ENCODE measurements around the gene DLEU7. TPM values are rescaled to one million over a fixed set of nuclear protein-coding genes. Genes with fewer than 3 reads are reported as not detected.

DLEU7 gene
- total RNA-seq: not detected
- total RNA-seq: 0 to 0.08 reads per million in 2 donors

- Mint-ChIP-seq H3K36me3 (ENCODE audit: low read depth) (peaks cover 7% of the 10 kb centered on the region), H3K27me3 (peaks cover 41% of the 10 kb centered on the region), H3K4me3 (peak within 1 kb of the TSS; percentile 72), H3K27ac (no peak within 1 kb of the TSS), H3K4me1 (peaks cover 10% of the 10 kb centered on the region)
- no peaks in the 10 kb centered on the region for H3K9me3 ChIP-seq (ENCODE audit: control insufficient read depth, low read length, poor library complexity, severe bottlenecking)
- no peak for ATAC-seq
- no peak for DNase-seq
Observed at GRCh38 chr13:50843257-50844083, at the start of gene DLEU7. DLEU7 (minus strand) TSS chr13:50843692; CDS start chr13:50843646, 46 bp downstream.

- peaks cover 2% of the 10 kb centered on the region for H3K9me3 ChIP-seq (ENCODE audit: control insufficient read depth, low read length, poor library complexity, severe bottlenecking)
- ATAC-seq (peak; percentile 80), DNase-seq (peak; percentile 20 to 21 (median 21))
- peaks cover 24% of the 10 kb centered on the region for H3K4me1 Mint-ChIP-seq
- H3K36me3 Mint-ChIP-seq (ENCODE audit: low read depth): no peaks in the 10 kb centered on the region
- H3K27ac Mint-ChIP-seq: peak overlapping the region; percentile 94
- peak overlapping the region; percentile 87 for H3K4me3 Mint-ChIP-seq
- no peaks in the 10 kb centered on the region for H3K27me3 Mint-ChIP-seq
Observed at GRCh38 chr13:50892210-50892944, 48.9 kb upstream of the DLEU7 start.

GRCh38 chr13:50891206-50891605 is 47.7 kb upstream of the DLEU7 start:
- Mint-ChIP-seq H3K27me3 (no peaks in the 10 kb centered on the region), H3K27ac (peak overlapping the region; percentile 94), H3K4me3 (peak overlapping the region; percentile 66), H3K4me1 (peaks cover 24% of the 10 kb centered on the region), H3K36me3 (ENCODE audit: low read depth) (no peaks in the 10 kb centered on the region)
- peaks cover 2% of the 10 kb centered on the region for H3K9me3 ChIP-seq (ENCODE audit: control insufficient read depth, low read length, poor library complexity, severe bottlenecking)
- no peak for ATAC-seq
- DNase-seq: no peak

- no peaks in the 10 kb centered on the region for H3K9me3 ChIP-seq (ENCODE audit: control insufficient read depth, low read length, poor library complexity, severe bottlenecking)
- peaks cover 24% of the 10 kb centered on the region for H3K4me1 Mint-ChIP-seq
- no peaks in the 10 kb centered on the region for H3K27me3 Mint-ChIP-seq
- DNase-seq (no peak), ATAC-seq (no peak)
- peaks cover 2% of the 10 kb centered on the region for H3K36me3 Mint-ChIP-seq (ENCODE audit: low read depth)
- no peak overlapping the region for H3K4me3 Mint-ChIP-seq
- H3K27ac Mint-ChIP-seq: no peak overlapping the region
Observed at GRCh38 chr13:50889317-50889716, 45.8 kb upstream of the DLEU7 start.

- ATAC-seq (no peak), DNase-seq (no peak)
- Mint-ChIP-seq H3K36me3 (ENCODE audit: low read depth) (peaks cover 4% of the 10 kb centered on the region), H3K4me3 (no peak overlapping the region), H3K27ac (no peak overlapping the region), H3K4me1 (peaks cover 21% of the 10 kb centered on the region), H3K27me3 (no peaks in the 10 kb centered on the region)
- no peaks in the 10 kb centered on the region for H3K9me3 ChIP-seq (ENCODE audit: control insufficient read depth, low read length, poor library complexity, severe bottlenecking)
Observed at GRCh38 chr13:50888362-50888761, 44.9 kb upstream of the DLEU7 start.

- no peaks in the 10 kb centered on the region for H3K9me3 ChIP-seq (ENCODE audit: control insufficient read depth, low read length, poor library complexity, severe bottlenecking)
- ATAC-seq: no peak
- Mint-ChIP-seq H3K27ac (no peak overlapping the region), H3K4me1 (peaks cover 11% of the 10 kb centered on the region), H3K36me3 (ENCODE audit: low read depth) (peaks cover 7% of the 10 kb centered on the region), H3K27me3 (no peaks in the 10 kb centered on the region), H3K4me3 (no peak overlapping the region)
- no peak for DNase-seq
Observed at GRCh38 chr13:50887151-50887550, 43.7 kb upstream of the DLEU7 start.

- DNase-seq: no peak
- no peak for ATAC-seq
- Mint-ChIP-seq H3K27ac (no peak overlapping the region), H3K27me3 (no peaks in the 10 kb centered on the region), H3K36me3 (ENCODE audit: low read depth) (peaks cover 9% of the 10 kb centered on the region), H3K4me1 (no peaks in the 10 kb centered on the region), H3K4me3 (no peak overlapping the region)
- no peaks in the 10 kb centered on the region for H3K9me3 ChIP-seq (ENCODE audit: control insufficient read depth, low read length, poor library complexity, severe bottlenecking)
Observed at GRCh38 chr13:50884265-50884664, 40.8 kb upstream of the DLEU7 start.

- Mint-ChIP-seq H3K4me3 (no peak overlapping the region), H3K27me3 (no peaks in the 10 kb centered on the region), H3K4me1 (no peaks in the 10 kb centered on the region), H3K27ac (no peak overlapping the region), H3K36me3 (ENCODE audit: low read depth) (peaks cover 9% of the 10 kb centered on the region)
- no peaks in the 10 kb centered on the region for H3K9me3 ChIP-seq (ENCODE audit: control insufficient read depth, low read length, poor library complexity, severe bottlenecking)
- ATAC-seq: no peak
- DNase-seq: no peak
Observed at GRCh38 chr13:50883728-50884127, 40.2 kb upstream of the DLEU7 start.

GRCh38 chr13:50882816-50883435 is 39.4 kb upstream of the DLEU7 start:
- no peaks in the 10 kb centered on the region for H3K9me3 ChIP-seq (ENCODE audit: control insufficient read depth, low read length, poor library complexity, severe bottlenecking)
- ATAC-seq: no peak
- no peak for DNase-seq
- H3K27ac Mint-ChIP-seq: peak overlapping the region; percentile 6
- no peak overlapping the region for H3K4me3 Mint-ChIP-seq
- no peaks in the 10 kb centered on the region for H3K4me1 Mint-ChIP-seq
- H3K27me3 Mint-ChIP-seq: peaks cover 4% of the 10 kb centered on the region
- peaks cover 9% of the 10 kb centered on the region for H3K36me3 Mint-ChIP-seq (ENCODE audit: low read depth)

GRCh38 chr13:50873991-50874390 is 30.5 kb upstream of the DLEU7 start:
- peaks cover 5% of the 10 kb centered on the region for H3K27me3 Mint-ChIP-seq
- H3K9me3 ChIP-seq (ENCODE audit: control insufficient read depth, low read length, poor library complexity, severe bottlenecking): no peaks in the 10 kb centered on the region
- peaks cover 2% of the 10 kb centered on the region for H3K4me1 Mint-ChIP-seq
- no peak for DNase-seq
- H3K4me3 Mint-ChIP-seq: no peak overlapping the region
- ATAC-seq: no peak
- no peak overlapping the region for H3K27ac Mint-ChIP-seq
- H3K36me3 Mint-ChIP-seq (ENCODE audit: low read depth): no peaks in the 10 kb centered on the region

- DNase-seq (no peak), ATAC-seq (no peak)
- peaks cover 5% of the 10 kb centered on the region for H3K27me3 Mint-ChIP-seq
- H3K4me3 Mint-ChIP-seq: no peak overlapping the region
- no peak overlapping the region for H3K27ac Mint-ChIP-seq
- H3K36me3 Mint-ChIP-seq (ENCODE audit: low read depth): no peaks in the 10 kb centered on the region
- H3K9me3 ChIP-seq (ENCODE audit: control insufficient read depth, low read length, poor library complexity, severe bottlenecking): no peaks in the 10 kb centered on the region
- H3K4me1 Mint-ChIP-seq: peaks cover 2% of the 10 kb centered on the region
Observed at GRCh38 chr13:50873467-50873866, 30.0 kb upstream of the DLEU7 start.

GRCh38 chr13:50871405-50871804 is 27.9 kb upstream of the DLEU7 start:
- Mint-ChIP-seq H3K4me1 (peaks cover 7% of the 10 kb centered on the region), H3K36me3 (ENCODE audit: low read depth) (no peaks in the 10 kb centered on the region), H3K4me3 (no peak overlapping the region), H3K27me3 (no peaks in the 10 kb centered on the region), H3K27ac (no peak overlapping the region)
- H3K9me3 ChIP-seq (ENCODE audit: control insufficient read depth, low read length, poor library complexity, severe bottlenecking): no peaks in the 10 kb centered on the region
- no peak for ATAC-seq
- DNase-seq: no peak

GRCh38 chr13:50867637-50867945 is 24.1 kb upstream of the DLEU7 start:
- H3K4me3 Mint-ChIP-seq: no peak overlapping the region
- no peak overlapping the region for H3K27ac Mint-ChIP-seq
- H3K27me3 Mint-ChIP-seq: no peaks in the 10 kb centered on the region
- DNase-seq (no peak), ATAC-seq (no peak)
- no peaks in the 10 kb centered on the region for H3K36me3 Mint-ChIP-seq (ENCODE audit: low read depth)
- H3K4me1 Mint-ChIP-seq: peaks cover 4% of the 10 kb centered on the region
- no peaks in the 10 kb centered on the region for H3K9me3 ChIP-seq (ENCODE audit: control insufficient read depth, low read length, poor library complexity, severe bottlenecking)

All from T-helper 17 cell (primary cell).